Muscle of leg (tissue), 11 donors: Measurements from ENCODE around the gene GIPC2. TPM values are rescaled to one million over a fixed set of nuclear protein-coding genes. Genes with fewer than 3 reads are reported as not detected.

ENCODE experiments used
- DNase-seq: peaks from one replicate; pipeline ENCODE4 v3.0.0; 2013
- H3K27ac ChIP-seq: one replicate; pipeline ENCODE4 v1.5.1; 2013; ENCODE audit warnings: mild to moderate bottlenecking, low read length, control low read depth
- H3K27me3 ChIP-seq: one replicate; pipeline ENCODE4 v1.6.1; 2013; ENCODE audit warnings: low read length; ENCODE audit not compliant: control insufficient read depth, insufficient read depth
- H3K36me3 ChIP-seq: one replicate; pipeline ENCODE4 v1.6.1; 2013; ENCODE audit warnings: low read length; ENCODE audit not compliant: control insufficient read depth, insufficient read depth
- H3K4me1 ChIP-seq: one replicate; pipeline ENCODE4 v1.6.1; 2013; ENCODE audit warnings: low read length; ENCODE audit not compliant: control insufficient read depth, insufficient read depth
- H3K4me3 ChIP-seq: one replicate; pipeline ENCODE4 v1.5.1; 2013; ENCODE audit warnings: low read length, control low read depth
- H3K9me3 ChIP-seq: replicated peaks from 2 replicates; pipeline ENCODE4 v1.6.1; 2013; ENCODE audit warnings: low read depth, low read length; ENCODE audit not compliant: control insufficient read depth
- WGBS: methylation state at CpG from one replicate; pipeline ENCODE4 v1.1.5; 2013; ENCODE audit warnings: missing lambda C conversion rate; ENCODE audit not compliant: insufficient coverage; 5-methylcytosine and 5-hydroxymethylcytosine counted together
- polyA plus RNA-seq, 8 donors: library from polyadenylated mRNA; unstranded; fragments of 120-200 nt; gene quantifications; one replicate each; pipeline versions ENCODE4 v1.2.1 to v1.2.3, GENCODE V29; 2013; ENCODE audit warnings: inconsistent platforms in 1 of 8, low replicate concordance in 1 of 8; ENCODE audit not compliant: insufficient read length in 8 of 8, insufficient read depth in 1 of 8
- total RNA-seq: library from RNA; stranded (reverse); fragments of 120-200 nt; gene quantifications from one replicate; pipeline ENCODE4 v1.2.4, GENCODE V29; 2013

GIPC2 gene
- total and polyA plus RNA-seq, 9 donors, result 0.84 to 8.7 (median 1.4) TPM

- Histone ChIP-seq H3K9me3 (no peaks in the 10 kb centered on the region), H3K4me1 (no peaks in the 10 kb centered on the region), H3K27me3 (no peaks in the 10 kb centered on the region), H3K36me3 (no peaks in the 10 kb centered on the region), H3K4me3 (no peak overlapping the region), H3K27ac (no peak overlapping the region)
- no peak for DNase-seq
- WGBS, result 100% methylated on average over 1 of the region's 5 CpGs
These were observed 101.3 kb downstream of the GIPC2 start for GRCh38 chr1:78147031-78147430.

- H3K36me3 ChIP-seq, result no peaks in the 10 kb centered on the region
- no peak overlapping the region for H3K4me3 ChIP-seq
- H3K27ac ChIP-seq, result no peak overlapping the region
- H3K4me1 ChIP-seq, result no peaks in the 10 kb centered on the region
- WGBS, result 71% methylated on average over 2 of the region's 4 CpGs
- no peak for DNase-seq
- no peaks in the 10 kb centered on the region for H3K9me3 ChIP-seq
- H3K27me3 ChIP-seq, result no peaks in the 10 kb centered on the region
These were observed 107.4 kb downstream of the GIPC2 start for GRCh38 chr1:78153092-78153736.

GRCh38 chr1:78155121-78155520 is 109.4 kb downstream of the GIPC2 start:
- Histone ChIP-seq H3K9me3 (no peaks in the 10 kb centered on the region), H3K27ac (no peak overlapping the region), H3K4me1 (no peaks in the 10 kb centered on the region), H3K4me3 (no peak overlapping the region), H3K36me3 (no peaks in the 10 kb centered on the region), H3K27me3 (no peaks in the 10 kb centered on the region)
- DNase-seq, result no peak
- WGBS, result 91% methylated on average over 1 of the region's 4 CpGs

- no peak overlapping the region for H3K27ac ChIP-seq
- H3K4me1 ChIP-seq, result no peaks in the 10 kb centered on the region
- DNase-seq, result peak; percentile 73
- no peak overlapping the region for H3K4me3 ChIP-seq
- H3K27me3 ChIP-seq, result no peaks in the 10 kb centered on the region
- no peaks in the 10 kb centered on the region for H3K36me3 ChIP-seq
- H3K9me3 ChIP-seq, result no peaks in the 10 kb centered on the region
These were observed 111.2 kb downstream of the GIPC2 start for GRCh38 chr1:78156805-78157521.

- no peak overlapping the region for H3K4me3 ChIP-seq
- no peaks in the 10 kb centered on the region for H3K27me3 ChIP-seq
- H3K4me1 ChIP-seq, result no peaks in the 10 kb centered on the region
- 67% methylated on average over 1 of the region's 2 CpGs for WGBS
- H3K27ac ChIP-seq, result no peak overlapping the region
- H3K36me3 ChIP-seq, result no peaks in the 10 kb centered on the region
- no peak for DNase-seq
- no peaks in the 10 kb centered on the region for H3K9me3 ChIP-seq
These were observed 120.0 kb downstream of the GIPC2 start for GRCh38 chr1:78165816-78166215.

- Histone ChIP-seq H3K4me1 (no peaks in the 10 kb centered on the region), H3K27me3 (no peaks in the 10 kb centered on the region), H3K27ac (no peak overlapping the region), H3K4me3 (no peak overlapping the region), H3K36me3 (no peaks in the 10 kb centered on the region), H3K9me3 (no peaks in the 10 kb centered on the region)
- no peak for DNase-seq
These were observed 122.5 kb downstream of the GIPC2 start for GRCh38 chr1:78168306-78168705.

- Histone ChIP-seq H3K9me3 (no peaks in the 10 kb centered on the region), H3K4me1 (no peaks in the 10 kb centered on the region), H3K27ac (no peak overlapping the region), H3K27me3 (no peaks in the 10 kb centered on the region), H3K36me3 (no peaks in the 10 kb centered on the region), H3K4me3 (no peak overlapping the region)
- DNase-seq, result peak; percentile 13
- WGBS, result no CpG with 5 or more reads among the region's 2 CpGs
These were observed 125.1 kb downstream of the GIPC2 start for GRCh38 chr1:78170859-78171258.

GRCh38 chr1:78171736-78172590 is 126.2 kb downstream of the GIPC2 start:
- 100% methylated on average over 1 of the region's 3 CpGs for WGBS
- Histone ChIP-seq H3K4me3 (no peak overlapping the region), H3K36me3 (no peaks in the 10 kb centered on the region), H3K27ac (no peak overlapping the region), H3K27me3 (no peaks in the 10 kb centered on the region), H3K4me1 (peaks cover 3% of the 10 kb centered on the region), H3K9me3 (no peaks in the 10 kb centered on the region)
- no peak for DNase-seq

- Histone ChIP-seq H3K9me3 (no peaks in the 10 kb centered on the region), H3K27me3 (no peaks in the 10 kb centered on the region), H3K4me3 (no peak overlapping the region), H3K36me3 (no peaks in the 10 kb centered on the region), H3K27ac (no peak overlapping the region), H3K4me1 (peaks cover 5% of the 10 kb centered on the region)
- peak; percentile 90 for DNase-seq
- no CpG with 5 or more reads among the region's 3 CpGs for WGBS
These were observed 130.7 kb downstream of the GIPC2 start for GRCh38 chr1:78176448-78176847.

GRCh38 chr1:78177708-78178270 is 132.0 kb downstream of the GIPC2 start:
- Histone ChIP-seq H3K4me1 (peaks cover 5% of the 10 kb centered on the region), H3K27ac (no peak overlapping the region), H3K27me3 (no peaks in the 10 kb centered on the region), H3K4me3 (no peak overlapping the region), H3K9me3 (no peaks in the 10 kb centered on the region), H3K36me3 (no peaks in the 10 kb centered on the region)
- DNase-seq, result no peak
- WGBS, result 80% methylated on average over 2 of the region's 3 CpGs
